Lower leg skin (tissue), 3 donors: ENCODE measurements around the gene MRRF.

Experiments used
- POLR2A ChIP-seq, 2 donors: fragments of 450-650 bp; IDR thresholded peaks; one replicate each; pipeline ENCODE4 v1.6.1; 2016 to 2017; ENCODE audit warnings: antibody characterized with exemption in 2 of 2, mild to moderate bottlenecking in 1 of 2, moderate library complexity in 1 of 2
- TF ChIP-seq, protein P1 (sequence below), 3 donors: fragments of 450-650 bp; IDR thresholded peaks; one replicate each; pipeline ENCODE4 v1.5.1; 2016; ENCODE audit warnings: antibody characterized with exemption in 3 of 3, mild to moderate bottlenecking in 3 of 3, moderate library complexity in 2 of 3

DNA sequence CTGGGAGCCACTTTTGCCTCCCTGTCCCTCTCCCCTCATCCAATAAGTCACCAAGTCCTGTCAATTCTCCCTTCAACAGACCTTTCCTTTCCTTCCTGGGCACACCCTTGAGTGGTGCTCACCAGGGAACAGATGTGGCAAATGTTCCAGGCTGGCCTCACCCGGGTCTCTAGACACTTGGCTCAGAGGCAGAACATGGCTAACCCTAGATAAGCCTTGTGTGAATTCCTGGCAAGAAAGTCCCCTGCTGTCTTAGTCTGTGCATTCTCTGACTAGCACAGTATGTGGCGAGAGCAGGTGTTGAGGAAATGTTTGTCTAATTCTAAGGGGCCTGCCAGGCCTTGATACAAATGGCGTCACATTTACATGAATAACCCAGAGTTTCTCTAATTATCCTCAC is 64.9 kb downstream of the MRRF start:
- TF ChIP-seq, protein P1, sequence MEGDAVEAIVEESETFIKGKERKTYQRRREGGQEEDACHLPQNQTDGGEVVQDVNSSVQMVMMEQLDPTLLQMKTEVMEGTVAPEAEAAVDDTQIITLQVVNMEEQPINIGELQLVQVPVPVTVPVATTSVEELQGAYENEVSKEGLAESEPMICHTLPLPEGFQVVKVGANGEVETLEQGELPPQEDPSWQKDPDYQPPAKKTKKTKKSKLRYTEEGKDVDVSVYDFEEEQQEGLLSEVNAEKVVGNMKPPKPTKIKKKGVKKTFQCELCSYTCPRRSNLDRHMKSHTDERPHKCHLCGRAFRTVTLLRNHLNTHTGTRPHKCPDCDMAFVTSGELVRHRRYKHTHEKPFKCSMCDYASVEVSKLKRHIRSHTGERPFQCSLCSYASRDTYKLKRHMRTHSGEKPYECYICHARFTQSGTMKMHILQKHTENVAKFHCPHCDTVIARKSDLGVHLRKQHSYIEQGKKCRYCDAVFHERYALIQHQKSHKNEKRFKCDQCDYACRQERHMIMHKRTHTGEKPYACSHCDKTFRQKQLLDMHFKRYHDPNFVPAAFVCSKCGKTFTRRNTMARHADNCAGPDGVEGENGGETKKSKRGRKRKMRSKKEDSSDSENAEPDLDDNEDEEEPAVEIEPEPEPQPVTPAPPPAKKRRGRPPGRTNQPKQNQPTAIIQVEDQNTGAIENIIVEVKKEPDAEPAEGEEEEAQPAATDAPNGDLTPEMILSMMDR (IDR thresholded peaks at IDR 0.05) = no peak
- no peak for TF ChIP-seq POLR2A (IDR thresholded peaks at IDR 0.05)
